ENCODE results near the gene RNU6-8. TPM values are rescaled to one million over a fixed set of nuclear protein-coding genes. Genes with fewer than 3 reads are reported as not detected.

The RNU6-8 gene
- total RNA-seq, 5 donors from 2014 or later (not counting 1 experiment from before 2014, with no cell fraction given) = not detected

- POLR2A ChIA-PET = no interaction called here
- 2% methylated on average over 37 of the region's 40 CpGs for WGBS (ENCODE audit: insufficient coverage)
- Mint-ChIP-seq H3K27me3 (no peaks in the 10 kb centered on the region), H3K9me3 (no peaks in the 10 kb centered on the region), H3K4me1 (peaks cover 29 to 50% (median 38%) of the 10 kb centered on the region in 3 donors), H3K4me3 (peak within 1 kb of the TSS; percentile 86 to 93 (median 86)), H3K27ac (peak within 1 kb of the TSS; percentile 99 to 100), H3K36me3 (no peaks in the 10 kb centered on the region)
- DNase-seq (peak in 28 of 35 experiments; percentile 5 to 67 (median 32)), ATAC-seq (replicated peaks in 1 of 4) (peak in 3 of 4 experiments; percentile 1 to 23 (median 3))
- Histone ChIP-seq H3K9me3 (no peaks in the 10 kb centered on the region), H3K4me3 (ENCODE audit: control insufficient read depth in 1 of 2, extremely low read depth in 1 of 2, low read length in 1 of 2) (peak within 1 kb of the TSS; percentile 85 to 98), H3K27ac (ENCODE audit: low read length) (peak within 1 kb of the TSS; percentile 96), H3K27me3 (replicated peaks in 1 of 2; ENCODE audit: control insufficient read depth in 2 of 2, extremely low read depth in 1 of 2, insufficient read depth in 2 of 2, low read length in 1 of 2) (peaks cover 0 to 3% of the 10 kb centered on the region in 2 experiments), H3K36me3 (ENCODE audit: control insufficient read depth in 2 of 2, extremely low read depth in 1 of 2, insufficient read depth in 1 of 2, low read length in 1 of 2) (no peaks in the 10 kb centered on the region), H3K4me1 (ENCODE audit: control insufficient read depth in 1 of 2, extremely low read depth in 1 of 2, insufficient read depth in 2 of 2, low read length in 2 of 2) (peaks cover 10 to 25% of the 10 kb centered on the region in 2 experiments)
- CTCF ChIA-PET = interaction anchor here in 1 of 2 donors (1.6 kb wide), 1 partner anchor 53 kb away, joined by 3 read pairs; no protein-coding TSS in a partner anchor
Observed at GRCh38 chr14:32201816-32202490, 1.1 kb downstream of the RNU6-8 start, which contains the start of gene RNU6-7. Gene RNU6-7, plus strand, starts transcription at chr14:32202045.

GRCh38 chr14:32201193-32201815 is 1.8 kb downstream of the RNU6-8 start:
- H3K4me1 Mint-ChIP-seq = peaks cover 29 to 45% (median 38%) of the 10 kb centered on the region in 3 donors
- H3K4me3 Mint-ChIP-seq = peak overlapping the region; percentile 86 to 93 (median 86)
- H3K4me3 ChIP-seq (ENCODE audit: control insufficient read depth in 1 of 2, extremely low read depth in 1 of 2, low read length in 1 of 2) = peak overlapping the region; percentile 85 to 98
- H3K27ac Mint-ChIP-seq = peak overlapping the region; percentile 99 to 100
- H3K27ac ChIP-seq (ENCODE audit: low read length) = peak overlapping the region; percentile 96
- no peaks in the 10 kb centered on the region for H3K36me3 ChIP-seq (ENCODE audit: control insufficient read depth in 2 of 2, extremely low read depth in 1 of 2, insufficient read depth in 1 of 2, low read length in 1 of 2)
- ATAC-seq (replicated peaks in 1 of 4) = peak; percentile 31 to 59 (median 52)
- H3K4me1 ChIP-seq (ENCODE audit: control insufficient read depth in 1 of 2, extremely low read depth in 1 of 2, insufficient read depth in 2 of 2, low read length in 2 of 2) = peaks cover 10 to 25% of the 10 kb centered on the region in 2 experiments
- H3K36me3 Mint-ChIP-seq = no peaks in the 10 kb centered on the region
- peak; percentile 9 to 77 (median 48) for DNase-seq
- no peaks in the 10 kb centered on the region for H3K27me3 Mint-ChIP-seq
- no peaks in the 10 kb centered on the region for H3K9me3 ChIP-seq
- peaks cover 0 to 3% of the 10 kb centered on the region in 2 experiments for H3K27me3 ChIP-seq (replicated peaks in 1 of 2; ENCODE audit: control insufficient read depth in 2 of 2, extremely low read depth in 1 of 2, insufficient read depth in 2 of 2, low read length in 1 of 2)
- CTCF ChIA-PET = no interaction called here
- H3K9me3 Mint-ChIP-seq = no peaks in the 10 kb centered on the region
- POLR2A ChIA-PET = no interaction called here
- under 1% methylated on average over 46 of the region's 46 CpGs for WGBS (ENCODE audit: insufficient coverage)

- peak overlapping the region; percentile 99 to 100 for H3K27ac Mint-ChIP-seq
- no CpG with 5 or more reads among the region's 14 CpGs for WGBS (ENCODE audit: insufficient coverage)
Observed at GRCh38 chr14:32200368-32201192, 2.5 kb downstream of the RNU6-8 start.

GRCh38 chr14:32197919-32198318 is 5.2 kb downstream of the RNU6-8 start:
- Histone ChIP-seq H3K9me3 (no peaks in the 10 kb centered on the region), H3K4me3 (ENCODE audit: control insufficient read depth in 1 of 2, extremely low read depth in 1 of 2, low read length in 1 of 2) (no peak overlapping the region), H3K27ac (ENCODE audit: low read length) (no peak overlapping the region), H3K4me1 (ENCODE audit: control insufficient read depth in 1 of 2, extremely low read depth in 1 of 2, insufficient read depth in 2 of 2, low read length in 2 of 2) (peaks cover 10 to 20% of the 10 kb centered on the region in 2 experiments), H3K27me3 (replicated peaks in 1 of 2; ENCODE audit: control insufficient read depth in 2 of 2, extremely low read depth in 1 of 2, insufficient read depth in 2 of 2, low read length in 1 of 2) (peaks cover 0 to 7% of the 10 kb centered on the region in 2 experiments), H3K36me3 (ENCODE audit: control insufficient read depth in 2 of 2, extremely low read depth in 1 of 2, insufficient read depth in 1 of 2, low read length in 1 of 2) (no peaks in the 10 kb centered on the region)
- no peaks in the 10 kb centered on the region for H3K36me3 Mint-ChIP-seq
- ChIA-PET CTCF (no interaction called here), POLR2A (no interaction called here)
- ATAC-seq (replicated peaks in 1 of 4) = no peak
- H3K27ac Mint-ChIP-seq = no peak overlapping the region
- no CpG with 5 or more reads among the region's 1 CpG for WGBS (ENCODE audit: insufficient coverage)
- no peak for DNase-seq
- H3K4me3 Mint-ChIP-seq = no peak overlapping the region
- H3K4me1 Mint-ChIP-seq = peaks cover 17 to 29% (median 23%) of the 10 kb centered on the region in 3 donors
- H3K27me3 Mint-ChIP-seq = peaks cover 6 to 8% of the 10 kb centered on the region in 2 donors
- no peaks in the 10 kb centered on the region for H3K9me3 Mint-ChIP-seq

More at GRCh38 chr14:32200368-32201192, 2.5 kb downstream of the RNU6-8 start:
- H3K9me3 Mint-ChIP-seq = no peaks in the 10 kb centered on the region
- H3K27me3 ChIP-seq (replicated peaks in 1 of 2; ENCODE audit: control insufficient read depth in 2 of 2, extremely low read depth in 1 of 2, insufficient read depth in 2 of 2, low read length in 1 of 2) = peaks cover 0 to 3% of the 10 kb centered on the region in 2 experiments
- H3K9me3 ChIP-seq = no peaks in the 10 kb centered on the region
- POLR2A ChIA-PET = no interaction called here
- H3K36me3 Mint-ChIP-seq = no peaks in the 10 kb centered on the region
- peak overlapping the region; percentile 96 for H3K27ac ChIP-seq (ENCODE audit: low read length)
- no peak for DNase-seq
- CTCF ChIA-PET = interaction anchor here (1.2 to 1.5 kb wide), 2 partner anchors 128 to 154 kb away, joined by 4 to 5 read pairs; no protein-coding TSS in a partner anchor
- H3K4me1 ChIP-seq (ENCODE audit: control insufficient read depth in 1 of 2, extremely low read depth in 1 of 2, insufficient read depth in 2 of 2, low read length in 2 of 2) = peaks cover 10 to 25% of the 10 kb centered on the region in 2 experiments
- peak overlapping the region; percentile 85 to 98 for H3K4me3 ChIP-seq (ENCODE audit: control insufficient read depth in 1 of 2, extremely low read depth in 1 of 2, low read length in 1 of 2)
- H3K4me3 Mint-ChIP-seq = peak overlapping the region; percentile 86 to 93 (median 86)
- peaks cover 0 to 2% of the 10 kb centered on the region in 2 donors for H3K27me3 Mint-ChIP-seq
- H3K36me3 ChIP-seq (ENCODE audit: control insufficient read depth in 2 of 2, extremely low read depth in 1 of 2, insufficient read depth in 1 of 2, low read length in 1 of 2) = no peaks in the 10 kb centered on the region
- ATAC-seq (replicated peaks in 1 of 4) = peak in 1 of 4 experiments; percentile 1
- peaks cover 29 to 45% (median 35%) of the 10 kb centered on the region in 3 donors for H3K4me1 Mint-ChIP-seq

GRCh38 chr14:32195636-32196035 is 7.4 kb downstream of the RNU6-8 start:
- ChIA-PET POLR2A (no interaction called here), CTCF (no interaction called here)
- DNase-seq (no peak), ATAC-seq (replicated peaks in 1 of 4) (no peak)
- H3K4me3 ChIP-seq (ENCODE audit: control insufficient read depth in 1 of 2, extremely low read depth in 1 of 2, low read length in 1 of 2) = no peak overlapping the region
- peaks cover 0 to under 1% of the 10 kb centered on the region in 2 experiments for H3K4me1 ChIP-seq (ENCODE audit: control insufficient read depth in 1 of 2, extremely low read depth in 1 of 2, insufficient read depth in 2 of 2, low read length in 2 of 2)
- H3K36me3 Mint-ChIP-seq = no peaks in the 10 kb centered on the region
- no peak overlapping the region for H3K4me3 Mint-ChIP-seq
- no peaks in the 10 kb centered on the region for H3K9me3 ChIP-seq
- peaks cover 2 to 7% (median 3%) of the 10 kb centered on the region in 3 donors for H3K4me1 Mint-ChIP-seq
- no peaks in the 10 kb centered on the region for H3K9me3 Mint-ChIP-seq
- no peaks in the 10 kb centered on the region for H3K36me3 ChIP-seq (ENCODE audit: control insufficient read depth in 2 of 2, extremely low read depth in 1 of 2, insufficient read depth in 1 of 2, low read length in 1 of 2)
- H3K27ac ChIP-seq (ENCODE audit: low read length) = no peak overlapping the region
- H3K27me3 Mint-ChIP-seq = peaks cover 6 to 17% of the 10 kb centered on the region in 2 donors
- no peak overlapping the region for H3K27ac Mint-ChIP-seq
- no CpG with 5 or more reads among the region's 1 CpG for WGBS (ENCODE audit: insufficient coverage)
- peaks cover 0 to 7% of the 10 kb centered on the region in 2 experiments for H3K27me3 ChIP-seq (replicated peaks in 1 of 2; ENCODE audit: control insufficient read depth in 2 of 2, extremely low read depth in 1 of 2, insufficient read depth in 2 of 2, low read length in 1 of 2)

- no peak overlapping the region for H3K4me3 Mint-ChIP-seq
- CTCF ChIA-PET = no interaction called here
- Histone ChIP-seq H3K36me3 (ENCODE audit: control insufficient read depth in 2 of 2, extremely low read depth in 1 of 2, insufficient read depth in 1 of 2, low read length in 1 of 2) (no peaks in the 10 kb centered on the region), H3K4me1 (ENCODE audit: control insufficient read depth in 1 of 2, extremely low read depth in 1 of 2, insufficient read depth in 2 of 2, low read length in 2 of 2) (no peaks in the 10 kb centered on the region), H3K9me3 (no peaks in the 10 kb centered on the region), H3K27me3 (replicated peaks in 1 of 2; ENCODE audit: control insufficient read depth in 2 of 2, extremely low read depth in 1 of 2, insufficient read depth in 2 of 2, low read length in 1 of 2) (peaks cover 0 to 6% of the 10 kb centered on the region in 2 experiments), H3K4me3 (ENCODE audit: control insufficient read depth in 1 of 2, extremely low read depth in 1 of 2, low read length in 1 of 2) (no peak overlapping the region), H3K27ac (ENCODE audit: low read length) (no peak overlapping the region)
- no peaks in the 10 kb centered on the region for H3K36me3 Mint-ChIP-seq
- no peak for ATAC-seq (replicated peaks in 1 of 4)
- WGBS (ENCODE audit: insufficient coverage) = 80% methylated on average over 1 of the region's 2 CpGs
- peaks cover 6 to 17% of the 10 kb centered on the region in 2 donors for H3K27me3 Mint-ChIP-seq
- POLR2A ChIA-PET = no interaction called here
- H3K27ac Mint-ChIP-seq = no peak overlapping the region
- peaks cover 0 to 2% (median 0%) of the 10 kb centered on the region in 3 donors for H3K4me1 Mint-ChIP-seq
- H3K9me3 Mint-ChIP-seq = no peaks in the 10 kb centered on the region
- no peak for DNase-seq
Observed at GRCh38 chr14:32193532-32193931, 9.5 kb downstream of the RNU6-8 start.
